GM19099 (cell line): ENCODE results near the gene ZNF573.
A peak's percentile ranks its signal among the peaks of the same experiment; 100 is the strongest.

Experiments
- POLR2A ChIP-seq: IDR thresholded peaks from 3 replicates; pipeline ENCODE4 v1.6.1; 2011; ENCODE audit warnings: low read depth; ENCODE audit not compliant: insufficient read length; ENCODE audit errors: extremely low read depth

Gene ZNF573

GRCh38 chr19:37716140-37716539, 63.2 kb downstream of the ZNF573 start:
- no peak for TF ChIP-seq POLR2A

GRCh38 chr19:37706052-37706605, 73.3 kb downstream of the ZNF573 start:
- no peak for TF ChIP-seq POLR2A

DNA sequence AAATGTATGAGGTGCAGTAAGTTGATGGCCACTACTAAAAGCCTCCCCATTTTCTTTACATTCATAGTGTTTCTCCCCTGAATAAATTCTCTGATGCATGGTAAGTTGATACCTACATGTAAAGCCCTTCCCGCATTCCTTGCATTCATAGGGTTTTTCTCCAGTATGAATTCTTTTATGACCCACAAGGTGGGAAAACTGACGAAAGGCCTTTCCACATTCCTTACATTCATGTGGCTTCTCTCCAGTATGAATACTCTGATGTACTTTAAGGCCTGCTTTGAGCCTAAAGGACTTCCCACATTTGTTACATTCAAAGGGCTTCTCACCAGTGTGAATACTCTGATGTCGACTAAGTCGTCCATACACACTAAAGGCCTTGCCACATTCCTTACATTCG, 80.3 kb downstream of the ZNF573 start:
- no peak for TF ChIP-seq POLR2A

DNA sequence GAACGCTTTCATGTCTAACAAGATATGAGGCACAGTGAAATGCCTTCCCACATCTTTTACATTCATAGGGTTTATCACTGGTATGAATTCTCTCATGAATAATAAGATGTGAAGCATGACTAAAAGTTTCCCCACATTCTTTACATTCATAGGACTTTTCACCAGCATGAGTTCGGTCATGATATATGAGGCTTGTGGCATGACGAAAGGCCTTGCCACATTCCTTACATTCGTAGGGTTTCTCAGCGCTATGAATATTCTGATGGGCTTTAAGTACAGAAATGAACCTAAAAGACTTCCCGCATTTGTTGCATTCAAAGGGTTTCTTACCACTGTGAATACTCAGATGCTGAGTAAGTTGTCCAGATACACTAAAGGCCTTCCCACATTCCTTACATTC, 81.2 kb downstream of the ZNF573 start:
- no peak for TF ChIP-seq POLR2A

DNA sequence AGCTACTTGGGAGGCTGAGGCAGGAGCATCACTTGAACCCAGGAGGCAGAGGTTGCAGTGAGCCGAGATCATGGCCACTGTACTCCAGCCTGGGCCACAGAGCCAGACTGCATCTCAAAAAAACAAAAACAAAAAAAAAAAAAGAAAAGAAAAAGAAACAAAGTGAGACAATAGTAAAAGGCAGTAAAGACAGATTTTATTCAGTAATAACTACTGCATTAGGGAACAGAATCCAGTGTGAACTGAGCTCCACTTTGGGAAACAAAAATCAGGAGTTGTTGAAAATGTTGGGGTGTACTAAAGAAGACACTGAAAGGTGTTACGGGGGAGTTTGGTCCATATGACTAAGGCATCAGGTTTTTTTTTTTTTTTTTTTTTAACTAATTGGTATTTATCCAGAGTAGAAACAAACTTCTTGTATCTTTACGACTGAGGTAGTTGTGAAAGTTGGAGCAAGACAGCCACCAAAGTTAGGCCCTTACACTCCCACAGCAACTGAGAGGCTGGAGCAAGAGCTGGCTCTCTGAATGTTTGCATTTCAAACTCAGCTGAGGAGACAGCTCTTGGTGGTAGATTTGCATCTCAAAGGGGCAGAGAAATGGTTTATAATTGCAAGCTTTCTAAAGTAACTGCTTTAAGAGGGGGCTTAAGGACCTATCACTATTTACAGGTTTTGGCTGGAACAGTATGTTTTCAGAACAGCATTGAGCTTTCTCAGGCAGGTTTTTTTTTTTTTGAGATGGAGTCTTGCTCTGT, 84.1 kb downstream of the ZNF573 start:
- TF ChIP-seq POLR2A: no peak

DNA sequence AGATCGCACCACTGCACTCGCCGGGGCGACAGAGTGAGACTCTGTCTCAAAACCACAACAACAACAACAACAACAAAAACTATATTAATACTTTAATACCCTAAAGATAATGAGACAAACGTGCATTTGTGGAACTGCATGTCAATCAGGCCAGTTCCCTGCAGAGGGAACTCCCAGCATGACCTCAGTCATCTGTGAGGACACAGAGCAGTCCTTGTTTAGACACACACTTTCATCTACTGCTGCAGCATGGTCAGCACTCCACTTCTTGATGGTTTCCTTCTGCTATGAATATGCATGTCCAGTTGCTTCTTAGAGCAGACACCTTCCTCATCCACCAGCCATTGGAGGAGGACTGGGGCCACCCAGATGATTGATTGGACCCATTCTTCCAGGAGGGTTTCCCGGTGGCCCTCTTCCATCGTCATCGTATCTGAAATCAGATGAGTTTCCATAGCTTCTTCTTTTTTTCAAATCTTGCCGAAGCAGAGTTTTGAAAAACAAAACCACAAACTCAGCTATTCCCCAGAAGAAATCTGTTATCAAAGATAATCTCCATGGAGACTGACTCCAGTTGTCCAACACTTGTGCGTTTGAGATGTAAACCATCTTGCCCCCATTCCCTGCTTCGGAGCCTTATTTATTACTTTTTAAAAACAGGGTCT, 86.3 kb downstream of the ZNF573 start:
- no peak for TF ChIP-seq POLR2A

GRCh38 chr19:37691881-37692504, 87.4 kb downstream of the ZNF573 start:
- TF ChIP-seq POLR2A: peak; percentile 46
